Hematopoietic multipotent progenitor cell treated with erythropoietin and hydrocortisone succinate and interleukin-3 and kit ligand, for 15 days (in vitro differentiated cells): Measurements from ENCODE around the gene CALHM1.
"Not testable (repeated sequence)": the region's sequence is repeated elsewhere in the genome, so short reads cannot be mapped to it uniquely, and the experiment has no call there.

Source experiments
- DNase-seq: peaks from one replicate; pipeline ENCODE4 v3.0.0-alpha.2; 2015; ENCODE audit warnings: low spot score

The CALHM1 gene

GRCh38 chr10:103486635-103487409 is 28.1 kb upstream of the CALHM1 start:
- DNase-seq, result not testable (repeated sequence)

- DNase-seq, result peak; percentile 51
Measured at GRCh38 chr10:103481974-103482531, 23.4 kb upstream of the CALHM1 start.

GRCh38 chr10:103480521-103480920 is 21.8 kb upstream of the CALHM1 start:
- DNase-seq, result no peak

- DNase-seq, result no peak
Measured at GRCh38 chr10:103479135-103479534, 20.4 kb upstream of the CALHM1 start, which contains the start of gene CALHM3. Gene CALHM3 (minus strand): TSS chr10:103479240. CDS start chr10:103479032, 208 bp downstream.

- no peak for DNase-seq
Measured at GRCh38 chr10:103478671-103479070, 20.0 kb upstream of the CALHM1 start.

GRCh38 chr10:103476046-103476768 is 17.5 kb upstream of the CALHM1 start:
- no peak for DNase-seq

GRCh38 chr10:103475437-103475836 is 16.7 kb upstream of the CALHM1 start:
- DNase-seq, result no peak

- DNase-seq, result no peak
Measured at GRCh38 chr10:103474077-103474476, 15.4 kb upstream of the CALHM1 start.

GRCh38 chr10:103473261-103473671 is 14.6 kb upstream of the CALHM1 start:
- DNase-seq, result no peak

- DNase-seq, result no peak
Measured at GRCh38 chr10:103472005-103472404, 13.3 kb upstream of the CALHM1 start.

GRCh38 chr10:103470761-103471653 is 12.3 kb upstream of the CALHM1 start:
- DNase-seq, result no peak

GRCh38 chr10:103469201-103469600 is 10.5 kb upstream of the CALHM1 start:
- DNase-seq, result no peak

GRCh38 chr10:103467406-103467805 is 8.7 kb upstream of the CALHM1 start:
- DNase-seq, result no peak

- DNase-seq, result no peak
Measured at GRCh38 chr10:103466734-103467133, 8.0 kb upstream of the CALHM1 start.

- no peak for DNase-seq
Measured at GRCh38 chr10:103465411-103466179, 6.9 kb upstream of the CALHM1 start.

- no peak for DNase-seq
Measured at GRCh38 chr10:103463499-103463898, 4.8 kb upstream of the CALHM1 start.

GRCh38 chr10:103459615-103460014 is 915 bp upstream of the CALHM1 start:
- DNase-seq, result no peak

- DNase-seq, result no peak
Measured at GRCh38 chr10:103457896-103458583, 660 bp downstream of the CALHM1 start.

- DNase-seq, result no peak
Measured at GRCh38 chr10:103457176-103457712, 1.5 kb downstream of the CALHM1 start.

GRCh38 chr10:103456074-103456660 is 2.5 kb downstream of the CALHM1 start:
- DNase-seq, result no peak
